Kidney glomerular epithelial cell (primary cell): ENCODE data around the gene AMOTL1.

Source experiments
- DNase-seq: peaks from one replicate; lab custom pipeline; 2025; lab: John Stamatoyannopoulos, UW

AMOTL1 gene

GRCh38 chr11:94854770-94855633 lies 86.8 kb downstream of the AMOTL1 start:
- no peak for DNase-seq

GRCh38 chr11:94855666-94856065 lies 87.5 kb downstream of the AMOTL1 start:
- DNase-seq = peak; percentile 10

- no peak for DNase-seq
These were observed 88.3 kb downstream of the AMOTL1 start for GRCh38 chr11:94856443-94856842.

- DNase-seq = no peak
These were observed 89.2 kb downstream of the AMOTL1 start for GRCh38 chr11:94857337-94857736.

- DNase-seq = no peak
These were observed 90.0 kb downstream of the AMOTL1 start for GRCh38 chr11:94858012-94858705.

GRCh38 chr11:94860333-94860732 lies 92.2 kb downstream of the AMOTL1 start:
- no peak for DNase-seq

GRCh38 chr11:94861306-94861845 lies 93.2 kb downstream of the AMOTL1 start:
- DNase-seq = no peak

GRCh38 chr11:94862926-94863880 lies 95.0 kb downstream of the AMOTL1 start:
- DNase-seq = no peak

GRCh38 chr11:94864506-94865045 lies 96.4 kb downstream of the AMOTL1 start:
- DNase-seq = no peak

- no peak for DNase-seq
These were observed 98.2 kb downstream of the AMOTL1 start for GRCh38 chr11:94866231-94866822.

GRCh38 chr11:94866936-94867795 lies 99.0 kb downstream of the AMOTL1 start:
- no peak for DNase-seq

GRCh38 chr11:94868468-94868867 lies 100.3 kb downstream of the AMOTL1 start:
- no peak for DNase-seq

GRCh38 chr11:94869186-94869585 lies 101.0 kb downstream of the AMOTL1 start:
- DNase-seq = no peak

- no peak for DNase-seq
These were observed 102.3 kb downstream of the AMOTL1 start for GRCh38 chr11:94870422-94870821.

GRCh38 chr11:94871491-94872185 lies 103.5 kb downstream of the AMOTL1 start:
- DNase-seq = no peak

GRCh38 chr11:94873916-94874540 lies 105.9 kb downstream of the AMOTL1 start:
- no peak for DNase-seq

GRCh38 chr11:94876222-94876621 lies 108.1 kb downstream of the AMOTL1 start:
- no peak for DNase-seq

- DNase-seq = peak; percentile 89
These were observed 108.7 kb downstream of the AMOTL1 start for GRCh38 chr11:94876645-94877442.
